GM12878 (cell line): ENCODE measurements around the gene PTGR3. TPM values are rescaled to one million over a fixed set of nuclear protein-coding genes. Genes with fewer than 3 reads are reported as not detected.

Experiments
- FOS ChIP-seq: IDR thresholded peaks from 3 replicates; pipeline ENCODE4 v1.6.1; 2011; ENCODE audit warnings: borderline replicate concordance; ENCODE audit not compliant: insufficient read length; ENCODE audit errors: extremely low read depth
- HSF1 ChIP-seq: fragments of 150-350 bp; IDR thresholded peaks from 2 replicates; pipeline ENCODE4 v1.6.1; 2014; ENCODE audit warnings: mild to moderate bottlenecking, low read depth, low read length
- IRF4 ChIP-seq: IDR thresholded peaks from 2 replicates; pipeline ENCODE4 v1.6.1; 2011; ENCODE audit warnings: low read depth, low read length
- PAX5 ChIP-seq: IDR thresholded peaks from 2 replicates; pipeline ENCODE4 v1.6.1; 2011; ENCODE audit warnings: low read depth, low read length, borderline replicate concordance
- RAD51 ChIP-seq: fragments of 450-650 bp; IDR thresholded peaks from 2 replicates; pipeline ENCODE4 v1.6.1; 2016; ENCODE audit warnings: moderate library complexity, mild to moderate bottlenecking, inconsistent platforms
- RBBP5 ChIP-seq: fragments of 200-600 bp; sonication (generic); conservative IDR thresholded peaks from 2 replicates; pipeline ENCODE4 v1.6.1; 2016
- USF2 ChIP-seq: IDR thresholded peaks from 2 replicates; pipeline ENCODE4 v1.6.1; 2011; ENCODE audit warnings: low read depth, low read length, improper control_type of control experiment, borderline replicate concordance
- polyA plus RNA-seq, 11 experiments: library from polyadenylated mRNA; depleted of rRNA in 4 of 11; unstranded in 6 of 11; stranded (reverse) in 5 of 11; fragments of >200 nt; fragmentation: Nextera tagmentation in 4 of 11; fragmentation: Illumina TruSeq in 1 of 11; extraction: Ambion mirVana in 4 of 11; extraction: Trizol in 1 of 11; gene quantifications; 1 replicate in 1 of 11; 2 replicates in 10 of 11; pipeline versions ENCODE4 v1.2.1 to v1.2.3, GENCODE V29; 2011 to 2016; ENCODE audit warnings: inconsistent platforms in 2 of 11, missing spikeins in 2 of 11, low read depth in 1 of 11
- total RNA-seq, 4 experiments: library from RNA; depleted of rRNA in 3 of 4; stranded (reverse); fragments of >200 nt in 3 of 4; fragmentation: Illumina TruSeq in 1 of 4; extraction: Trizol in 1 of 4; gene quantifications; 2 replicates each; pipeline versions ENCODE4 v1.2.1 to v1.2.3, GENCODE V29; 2013 to 2021

The PTGR3 gene
- total and polyA plus RNA-seq, 10 of the 15 experiments (the other 5 are each of a cell fraction or from before 2014, with no cell fraction given), result 6.2 to 69.8 (median 21.9) TPM

- TF ChIP-seq FOS, result no peak
- no peak for TF ChIP-seq HSF1
- TF ChIP-seq RAD51, result peak; percentile 27; the same call in 1 of the 2 replicates
- TF ChIP-seq RBBP5, result no peak
- 0 out of 2 replicates have a peak, but pooled peaks have one; percentile 16 for TF ChIP-seq PAX5
- TF ChIP-seq USF2, result no peak; the same call in 1 of the 2 replicates
- TF ChIP-seq IRF4, result peak; percentile 54; the same call in 1 of the 2 replicates
- TF ChIP-seq, all 136 proteins: peak for 6
These were observed 1.4 kb downstream of the PTGR3 start (continued) for GRCh38 chr18:75207310-75208154.
